Naive thymus-derived CD4-positive, alpha-beta T cell (primary cell): ENCODE results near the gene CYP27C1. TPM values are rescaled to one million over a fixed set of nuclear protein-coding genes. Genes with fewer than 3 reads are reported as not detected.
A peak's percentile ranks its signal among the peaks of the same experiment; 100 is the strongest.

Experiments
- ATAC-seq: fragments of 150-1000 bp; cut with Tn5 transposase; 2 replicates; pipeline ENCODE4 v1.10.0; 2021; ENCODE audit warnings: mild to moderate bottlenecking, moderate library complexity
- CTCF ChIA-PET: fragments of 350-600 bp; sonication (Branson Sonifier 250); formaldehyde crosslinking; loops from one replicate; lab custom pipeline; 2021; ENCODE audit warnings: antibody characterized with exemption; lab: Charles Lee
- POLR2A ChIA-PET: fragments of 350-600 bp; sonication (Branson Sonifier 250); formaldehyde crosslinking; loops from one replicate; lab custom pipeline; 2021; ENCODE audit warnings: antibody characterized with exemption, inconsistent platforms; lab: Charles Lee
- DNase-seq, 9 donors: peaks; one replicate each; pipeline versions ENCODE4 v3.0.0 to v3.0.0-alpha.2; 2020 to 2022; ENCODE audit warnings: mixed read lengths in 1 of 9
- H3K27ac ChIP-seq: one replicate; pipeline ENCODE4 v1.7.0; 2013; ENCODE audit warnings: mild to moderate bottlenecking, low read depth, low read length, moderate library complexity
- H3K27me3 ChIP-seq, 2 donors: one replicate each; pipeline ENCODE4 v1.7.0; 2013; ENCODE audit warnings: low read length in 2 of 2, mild to moderate bottlenecking in 2 of 2, moderate library complexity in 2 of 2; ENCODE audit not compliant: control insufficient read depth in 2 of 2, insufficient read depth in 2 of 2
- H3K36me3 ChIP-seq, 3 experiments: 1 replicate in 2 of 3; 2 replicates in 1 of 3; pipeline ENCODE4 v1.7.0; 2013; ENCODE audit warnings: low read length in 3 of 3, mild to moderate bottlenecking in 3 of 3, moderate library complexity in 1 of 3; ENCODE audit not compliant: insufficient read depth in 3 of 3, control insufficient read depth in 2 of 3
- H3K4me1 ChIP-seq, 2 donors: one replicate each; pipeline ENCODE4 v1.7.0; 2013; ENCODE audit warnings: low read length in 2 of 2, mild to moderate bottlenecking in 2 of 2, moderate library complexity in 1 of 2; ENCODE audit not compliant: control insufficient read depth in 2 of 2, insufficient read depth in 2 of 2
- H3K4me3 ChIP-seq: 2 replicates; pipeline ENCODE4 v1.7.0; 2013; ENCODE audit warnings: mild to moderate bottlenecking, low read length
- H3K9me3 ChIP-seq, 3 experiments: 1 replicate in 2 of 3; 2 replicates in 1 of 3; pipeline ENCODE4 v1.7.0; 2013; ENCODE audit warnings: low read length in 3 of 3; ENCODE audit not compliant: control insufficient read depth in 2 of 3
- H3K27ac Mint-ChIP-seq, 9 donors: one replicate each; pipeline ENCODE4 v1.8.0; 2020 to 2022; ENCODE audit warnings: mixed read lengths in 9 of 9, mild to moderate bottlenecking in 8 of 9, moderate library complexity in 5 of 9, inconsistent platforms in 2 of 9
- H3K27me3 Mint-ChIP-seq, 5 donors: one replicate each; pipeline ENCODE4 v1.8.0; 2021 to 2022; ENCODE audit warnings: mixed read lengths in 5 of 5, mild to moderate bottlenecking in 1 of 5
- H3K36me3 Mint-ChIP-seq, 5 donors: one replicate each; pipeline ENCODE4 v1.8.0; 2020 to 2022; ENCODE audit warnings: mixed read lengths in 5 of 5, mild to moderate bottlenecking in 3 of 5, inconsistent platforms in 1 of 5
- H3K4me1 Mint-ChIP-seq, 7 donors: one replicate each; pipeline ENCODE4 v1.8.0; 2020 to 2022; ENCODE audit warnings: mixed read lengths in 7 of 7, mild to moderate bottlenecking in 3 of 7, inconsistent platforms in 1 of 7
- H3K4me3 Mint-ChIP-seq, 10 donors: one replicate each; pipeline ENCODE4 v1.8.0; 2020 to 2022; ENCODE audit warnings: mild to moderate bottlenecking in 10 of 10, mixed read lengths in 10 of 10, moderate library complexity in 6 of 10, inconsistent platforms in 2 of 10
- H3K9me3 Mint-ChIP-seq, 11 donors: one replicate each; pipeline ENCODE4 v1.8.0; 2020 to 2022; ENCODE audit warnings: mixed read lengths in 11 of 11, mild to moderate bottlenecking in 4 of 11, inconsistent platforms in 1 of 11, moderate library complexity in 1 of 11
- intact Hi-C, 2 donors: fragments of 100-400 bp; cut with micrococcal nuclease; formaldehyde crosslinking; loops; one replicate each; pipeline ENCODE4 v1.15.1; 2023
- polyA plus RNA-seq, 2 donors: library from polyadenylated mRNA; unstranded; fragments of 300-500 nt; fragmentation: Illumina TruSeq; gene quantifications; one replicate each; pipeline ENCODE4 v1.2.3, GENCODE V29; 2021
- total RNA-seq, 6 experiments: library from RNA in 5 of 6; stranded (reverse) in 5 of 6; gene quantifications; 1 replicate in 5 of 6; 2 replicates in 1 of 6; pipeline ENCODE4 v1.2.3 and lab custom pipeline; 2021 to 2026

The CYP27C1 gene
- total and polyA plus RNA-seq, 7 experiments from 2014 or later, result not detected

DNA sequence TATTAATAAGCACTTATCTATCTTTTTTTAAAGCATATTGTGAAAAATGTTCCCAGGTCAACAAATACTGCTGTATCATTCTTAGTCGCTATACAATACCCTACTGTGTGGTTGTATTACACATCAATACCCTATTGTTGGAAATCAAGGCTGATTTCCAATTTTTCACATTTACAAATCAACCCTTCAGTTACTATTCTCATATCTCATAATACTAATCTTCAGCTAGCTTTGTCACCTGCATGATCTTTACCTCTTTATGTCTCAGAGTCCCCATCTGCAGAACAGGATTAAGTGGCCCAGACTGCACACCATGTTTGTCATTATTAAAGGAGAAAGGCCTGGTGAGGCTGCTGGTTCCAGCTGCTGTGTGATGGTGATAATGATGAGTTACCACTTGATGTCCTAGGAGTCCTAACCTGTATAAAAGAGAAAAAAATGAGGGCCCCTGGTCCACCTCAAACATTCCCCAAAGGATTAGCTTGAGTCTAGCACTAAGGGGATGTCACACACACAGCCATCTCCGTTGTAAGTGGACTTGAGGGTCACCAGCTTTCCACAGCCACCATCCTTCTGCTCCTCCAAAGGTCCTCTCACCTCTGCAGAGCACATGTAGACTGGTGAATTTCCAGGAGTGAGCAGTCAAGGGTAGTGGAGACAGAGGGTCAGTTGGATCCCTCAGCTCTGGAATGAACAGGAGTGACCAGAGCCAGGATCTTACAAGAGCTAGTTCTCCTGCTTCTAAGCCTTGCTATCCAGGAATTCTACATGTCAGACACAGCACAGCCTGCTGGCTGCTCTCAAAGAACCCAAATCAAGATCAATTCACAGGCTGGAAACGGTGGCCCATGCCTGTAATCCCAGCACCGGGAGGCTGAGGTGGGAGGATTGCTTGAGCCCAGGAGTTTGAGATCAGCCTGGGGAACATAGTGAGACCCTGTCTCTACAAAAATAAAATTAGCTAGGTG lies 77.2 kb downstream of the CYP27C1 start:
- ChIA-PET CTCF (no interaction called here), POLR2A (interaction anchor here (0.7 kb wide), 1 partner anchor 120 kb away, joined by 3 read pairs; no protein-coding TSS in a partner anchor)
- no peaks in the 10 kb centered on the region for H3K36me3 Mint-ChIP-seq
- no peaks in the 10 kb centered on the region for H3K27me3 ChIP-seq
- peaks cover 0 to 2% (median 0%) of the 10 kb centered on the region in 11 donors for H3K9me3 Mint-ChIP-seq
- H3K27ac ChIP-seq, result no peak overlapping the region
- H3K4me3 ChIP-seq, result no peak overlapping the region
- H3K36me3 ChIP-seq, result no peaks in the 10 kb centered on the region
- intact Hi-C loops, result no loop called here
- no peak overlapping the region for H3K27ac Mint-ChIP-seq
- H3K4me1 Mint-ChIP-seq, result peaks cover 0 to 4% (median 0%) of the 10 kb centered on the region in 7 donors
- ATAC-seq (no peak), DNase-seq (no peak)
- peaks cover 0 to 22% (median 3%) of the 10 kb centered on the region in 5 donors for H3K27me3 Mint-ChIP-seq
- H3K4me1 ChIP-seq, result no peaks in the 10 kb centered on the region
- H3K4me3 Mint-ChIP-seq, result no peak overlapping the region
- no peaks in the 10 kb centered on the region for H3K9me3 ChIP-seq

- no peaks in the 10 kb centered on the region for H3K36me3 ChIP-seq
- Mint-ChIP-seq H3K4me3 (no peak overlapping the region), H3K4me1 (peaks cover 0 to 7% (median 0%) of the 10 kb centered on the region in 7 donors), H3K9me3 (no peaks in the 10 kb centered on the region), H3K27ac (peak overlapping the region in 1 of 9 donors; percentile 24), H3K27me3 (peaks cover 0 to 19% (median 3%) of the 10 kb centered on the region in 5 donors), H3K36me3 (no peaks in the 10 kb centered on the region)
- no peaks in the 10 kb centered on the region for H3K4me1 ChIP-seq
- no peaks in the 10 kb centered on the region for H3K9me3 ChIP-seq
- no peak overlapping the region for H3K4me3 ChIP-seq
- ATAC-seq (no peak), DNase-seq (no peak)
- CTCF ChIA-PET, result no interaction called here
- no peaks in the 10 kb centered on the region for H3K27me3 ChIP-seq
- intact Hi-C loops, result no loop called here
- no peak overlapping the region for H3K27ac ChIP-seq
- POLR2A ChIA-PET, result no interaction called here
These were observed 79.6 kb downstream of the CYP27C1 start for GRCh38 chr2:127140538-127140937.

- no peaks in the 10 kb centered on the region for H3K36me3 Mint-ChIP-seq
- ChIA-PET POLR2A (no interaction called here), CTCF (interaction anchor here (1.1 kb wide), 1 partner anchor 39 kb away, joined by 3 read pairs; no protein-coding TSS in a partner anchor)
- no peak overlapping the region for H3K4me3 Mint-ChIP-seq
- H3K4me1 ChIP-seq, result no peaks in the 10 kb centered on the region
- peak in 1 of 9 donors; percentile 4 for DNase-seq
- intact Hi-C loops, result loop anchor here in 1 of 2 donors (2.0 kb wide), 1 partner anchor 71 kb away; no protein-coding TSS in a partner anchor
- no peaks in the 10 kb centered on the region for H3K27me3 ChIP-seq
- no peak overlapping the region for H3K4me3 ChIP-seq
- peak overlapping the region in 1 of 9 donors; percentile 28 for H3K27ac Mint-ChIP-seq
- H3K4me1 Mint-ChIP-seq, result peaks cover 0 to 7% (median 0%) of the 10 kb centered on the region in 7 donors
- H3K27ac ChIP-seq, result no peak overlapping the region
- no peaks in the 10 kb centered on the region for H3K36me3 ChIP-seq
- ATAC-seq, result no peak
- no peaks in the 10 kb centered on the region for H3K9me3 ChIP-seq
- H3K27me3 Mint-ChIP-seq, result peaks cover 0 to 19% (median 3%) of the 10 kb centered on the region in 5 donors
- H3K9me3 Mint-ChIP-seq, result no peaks in the 10 kb centered on the region
These were observed 80.3 kb downstream of the CYP27C1 start for GRCh38 chr2:127139766-127140165.

- Histone ChIP-seq H3K9me3 (no peaks in the 10 kb centered on the region), H3K27me3 (no peaks in the 10 kb centered on the region), H3K36me3 (no peaks in the 10 kb centered on the region), H3K4me1 (no peaks in the 10 kb centered on the region), H3K27ac (no peak overlapping the region), H3K4me3 (no peak overlapping the region)
- Mint-ChIP-seq H3K36me3 (no peaks in the 10 kb centered on the region), H3K27me3 (peaks cover 0 to 19% (median 3%) of the 10 kb centered on the region in 5 donors), H3K4me3 (no peak overlapping the region), H3K9me3 (no peaks in the 10 kb centered on the region), H3K27ac (no peak overlapping the region), H3K4me1 (peaks cover 0 to 7% (median 0%) of the 10 kb centered on the region in 7 donors)
- DNase-seq (no peak), ATAC-seq (no peak)
- intact Hi-C loops, result loop anchor here in 1 of 2 donors (2.0 kb wide), 1 partner anchor 69 kb away; no protein-coding TSS in a partner anchor
- CTCF ChIA-PET, result interaction anchor here (1.4 kb wide), 1 partner anchor 70 kb away, joined by 3 read pairs; no protein-coding TSS in a partner anchor
- POLR2A ChIA-PET, result no interaction called here
These were observed 81.8 kb downstream of the CYP27C1 start for GRCh38 chr2:127138281-127138680.

DNA sequence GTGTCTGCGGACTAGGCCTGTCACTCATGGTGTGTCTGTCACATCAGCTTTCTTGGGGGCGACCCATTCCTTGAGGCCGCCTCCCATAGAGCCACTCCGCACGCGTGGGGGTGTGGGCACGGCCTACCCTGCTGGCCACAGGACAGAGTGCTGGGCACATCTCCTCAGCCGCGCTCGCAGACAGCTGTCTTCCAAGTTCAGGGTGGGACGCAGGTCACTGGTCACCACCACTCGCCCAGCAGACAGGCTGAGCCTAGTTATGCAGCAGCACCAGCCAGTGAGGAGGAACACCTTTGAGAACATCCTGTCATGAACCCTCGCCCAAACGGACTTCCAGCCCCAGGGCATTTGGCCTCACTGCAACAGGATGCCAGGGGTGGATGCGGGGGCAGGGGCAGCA lies 82.4 kb downstream of the CYP27C1 start:
- peaks cover 0 to 19% (median 3%) of the 10 kb centered on the region in 5 donors for H3K27me3 Mint-ChIP-seq
- no peak overlapping the region for H3K27ac Mint-ChIP-seq
- CTCF ChIA-PET, result no interaction called here
- Histone ChIP-seq H3K27ac (no peak overlapping the region), H3K9me3 (no peaks in the 10 kb centered on the region), H3K4me3 (no peak overlapping the region), H3K4me1 (no peaks in the 10 kb centered on the region), H3K36me3 (no peaks in the 10 kb centered on the region), H3K27me3 (no peaks in the 10 kb centered on the region)
- no peaks in the 10 kb centered on the region for H3K9me3 Mint-ChIP-seq
- no peak overlapping the region for H3K4me3 Mint-ChIP-seq
- intact Hi-C loops, result loop anchor here in 1 of 2 donors (2.0 kb wide), 1 partner anchor 69 kb away; no protein-coding TSS in a partner anchor
- H3K36me3 Mint-ChIP-seq, result no peaks in the 10 kb centered on the region
- no peak for DNase-seq
- POLR2A ChIA-PET, result no interaction called here
- no peak for ATAC-seq
- peaks cover 0 to 7% (median 0%) of the 10 kb centered on the region in 7 donors for H3K4me1 Mint-ChIP-seq

GRCh38 chr2:127137225-127137624 lies 82.9 kb downstream of the CYP27C1 start:
- CTCF ChIA-PET, result no interaction called here
- intact Hi-C loops, result no loop called here
- H3K4me1 Mint-ChIP-seq, result peaks cover 0 to 7% (median 0%) of the 10 kb centered on the region in 7 donors
- no peaks in the 10 kb centered on the region for H3K4me1 ChIP-seq
- H3K27me3 ChIP-seq, result no peaks in the 10 kb centered on the region
- H3K9me3 ChIP-seq, result no peaks in the 10 kb centered on the region
- no peak overlapping the region for H3K27ac Mint-ChIP-seq
- DNase-seq (no peak), ATAC-seq (no peak)
- no peak overlapping the region for H3K4me3 Mint-ChIP-seq
- no peaks in the 10 kb centered on the region for H3K36me3 ChIP-seq
- H3K27ac ChIP-seq, result no peak overlapping the region
- no peaks in the 10 kb centered on the region for H3K36me3 Mint-ChIP-seq
- H3K27me3 Mint-ChIP-seq, result peaks cover 0 to 19% (median 3%) of the 10 kb centered on the region in 5 donors
- H3K4me3 ChIP-seq, result no peak overlapping the region
- H3K9me3 Mint-ChIP-seq, result no peaks in the 10 kb centered on the region
- POLR2A ChIA-PET, result no interaction called here
